Endothelial cell of umbilical vein (primary cell): Measurements from ENCODE around the gene WNT6. TPM values are rescaled to one million over a fixed set of nuclear protein-coding genes. Genes with fewer than 3 reads are reported as not detected.

ENCODE experiments used
- BruUV-seq: library from RNA; stranded (reverse); fragments of 400-500 nt; replicated peaks from 2 replicates; lab custom pipeline; 2021; lab: Mats Ljungman, UMichigan
- CTCF ChIA-PET: fragments of 300-600, 350-600 bp; sonication (Branson Sonifier 250); formaldehyde crosslinking; loops from one replicate; lab custom pipeline; 2021; ENCODE audit warnings: antibody characterized with exemption, inconsistent platforms; lab: Charles Lee
- POLR2A ChIA-PET: fragments of 300-600, 350-600 bp; sonication (Branson Sonifier 250); formaldehyde crosslinking; loops from one replicate; lab custom pipeline; 2021; ENCODE audit warnings: antibody characterized with exemption, inconsistent platforms; lab: Charles Lee
- DNase-seq: peaks from one replicate; pipeline ENCODE4 v3.0.0-alpha.2; 2011; ENCODE audit warnings: low read depth, low spot score
- FAIRE-seq: peaks from 2 replicates; lab custom pipeline; 2011; peaks lifted over from hg19 to GRCh38; lab: Jason Lieb, UNC
- H2AFZ ChIP-seq: 2 replicates; pipeline ENCODE4 v1.6.0; 2012; ENCODE audit warnings: low read depth, low read length, control low read depth, inconsistent platforms
- H3K27ac ChIP-seq: 2 replicates; pipeline ENCODE4 v1.5.1; 2011; ENCODE audit warnings: low read depth, mild to moderate bottlenecking, control low read depth, low read length, moderate library complexity; ENCODE audit not compliant: insufficient read depth
- H3K27me3 ChIP-seq, 2 experiments: 2 replicates each; pipeline versions ENCODE4 v1.6.0 to v1.6.1; 2011; ENCODE audit warnings: low read length in 2 of 2, mixed read lengths in 1 of 2; ENCODE audit not compliant: control insufficient read depth in 2 of 2, insufficient read depth in 2 of 2
- H3K36me3 ChIP-seq, 2 experiments: 2 replicates in 1 of 2; 3 replicates in 1 of 2; pipeline ENCODE4 v1.5.1; 2011; ENCODE audit warnings: low read length in 2 of 2, mild to moderate bottlenecking in 1 of 2, moderate library complexity in 1 of 2; ENCODE audit not compliant: control insufficient read depth in 2 of 2, insufficient read depth in 2 of 2; ENCODE audit errors: extremely low read depth in 1 of 2
- H3K4me1 ChIP-seq: 3 replicates; pipeline ENCODE4 v1.5.1; 2011; ENCODE audit warnings: mild to moderate bottlenecking, low read length; ENCODE audit not compliant: control insufficient read depth, insufficient read depth; ENCODE audit errors: extremely low read depth
- H3K4me2 ChIP-seq: 2 replicates; pipeline ENCODE4 v1.6.1; 2011; ENCODE audit warnings: low read length, control low read depth, mixed read lengths; ENCODE audit not compliant: insufficient read depth
- H3K4me3 ChIP-seq, 3 experiments: fragments of 200-600 bp in 1 of 3; sonication (generic), shearing (Covaris generic) in 1 of 3; replicated peaks in 1 of 3; 2 replicates each; pipeline ENCODE4 v1.5.1; 2011 to 2016; ENCODE audit warnings: control low read depth in 3 of 3, low read length in 3 of 3, mild to moderate bottlenecking in 2 of 3, inconsistent platforms in 1 of 3, low read depth in 1 of 3, moderate library complexity in 1 of 3; ENCODE audit not compliant: insufficient read depth in 1 of 3
- H3K79me2 ChIP-seq: 2 replicates; pipeline ENCODE4 v1.6.0; 2012; ENCODE audit warnings: low read length, inconsistent platforms; ENCODE audit not compliant: control insufficient read depth, insufficient read depth
- H3K9ac ChIP-seq: replicated peaks from 2 replicates; pipeline ENCODE3; 2011; ENCODE audit warnings: low read length, control low read depth; ENCODE audit not compliant: insufficient read depth; ENCODE audit errors: extremely low read depth
- H3K9me1 ChIP-seq: replicated peaks from 3 replicates; pipeline ENCODE4 v1.6.0; 2011; ENCODE audit warnings: mild to moderate bottlenecking, low read length; ENCODE audit not compliant: control insufficient read depth, insufficient read depth; ENCODE audit errors: extremely low read depth
- H3K9me3 ChIP-seq: replicated peaks from 2 replicates; pipeline ENCODE4 v1.5.1; 2012; ENCODE audit warnings: low read length, inconsistent platforms; ENCODE audit not compliant: control insufficient read depth, insufficient read depth
- H4K20me1 ChIP-seq: replicated peaks from 2 replicates; pipeline ENCODE3; 2011; ENCODE audit warnings: mild to moderate bottlenecking, low read length; ENCODE audit not compliant: control insufficient read depth, insufficient read depth; ENCODE audit errors: extremely low read depth
- FOS ChIP-seq: IDR thresholded peaks from 2 replicates; pipeline ENCODE4 v1.6.1; 2011; ENCODE audit warnings: mild to moderate bottlenecking, low read length, moderate library complexity, borderline replicate concordance; ENCODE audit not compliant: insufficient read depth
- GATA2 ChIP-seq: IDR thresholded peaks from 2 replicates; pipeline ENCODE4 v1.7.0; 2011; ENCODE audit warnings: low read depth, mild to moderate bottlenecking, moderate library complexity, mixed read lengths, low read length; ENCODE audit not compliant: insufficient read length, insufficient read depth
- JUN ChIP-seq: IDR thresholded peaks from 2 replicates; pipeline ENCODE4 v1.6.1; 2011; ENCODE audit warnings: borderline replicate concordance, low read depth; ENCODE audit not compliant: insufficient read length, insufficient read depth
- MYC ChIP-seq: IDR thresholded peaks from one replicate; pipeline ENCODE4 v1.6.1; 2011; ENCODE audit warnings: mild to moderate bottlenecking, low read depth, low read length
- POLR2A ChIP-seq: IDR thresholded peaks from 2 replicates; pipeline ENCODE4 v1.6.1; 2012; ENCODE audit warnings: low read depth, mild to moderate bottlenecking, control low read depth, low read length
- POLR2AphosphoS5 ChIP-seq: IDR thresholded peaks from 2 replicates; pipeline ENCODE4 v1.6.1; 2012; ENCODE audit warnings: low read depth, mild to moderate bottlenecking, control low read depth, low read length, moderate library complexity; ENCODE audit not compliant: insufficient read depth
- dilution Hi-C: fragments of 300-500 bp; cut with MboI; formaldehyde crosslinking; loops from one replicate; pipeline ENCODE4 v1.15.0; 2019; ENCODE audit warnings: low sequenced_read_pairs; ENCODE audit not compliant: extremely low pct_ligation_motif_present
- intact Hi-C: fragments of 100-400 bp; cut with micrococcal nuclease; formaldehyde crosslinking; loops from one replicate; pipeline ENCODE4 v1.10.0; 2022
- polyA plus RNA-seq, 4 experiments: library from polyadenylated mRNA; depleted of rRNA in 3 of 4; stranded (reverse) in 3 of 4; unstranded in 1 of 4; fragments of >200 nt; gene quantifications; 2 replicates each; pipeline versions ENCODE4 v1.2.1 to v1.2.3, GENCODE V29; 2011 to 2012; ENCODE audit warnings: missing spikeins in 1 of 4
- total RNA-seq: library from RNA; stranded (reverse); gene quantifications from 2 replicates; pipeline ENCODE4 v1.2.3, GENCODE V29; 2021
- TF ChIP-seq, protein P1 (sequence below), 2 donors: IDR thresholded peaks; 1 replicate in 1 of 2; 2 replicates in 1 of 2; pipeline ENCODE4 v1.5.1; 2011; ENCODE audit warnings: low read length in 2 of 2, mild to moderate bottlenecking in 2 of 2, moderate library complexity in 2 of 2, control low read depth in 1 of 2, inconsistent platforms in 1 of 2, low read depth in 1 of 2; ENCODE audit not compliant: insufficient read depth in 1 of 2; ENCODE audit errors: extremely low read depth in 1 of 2
- TF ChIP-seq, protein P2 (sequence below): IDR thresholded peaks from 2 replicates; pipeline ENCODE4 v1.6.1; 2011; ENCODE audit not compliant: insufficient read depth, insufficient read length

The WNT6 gene
- total and polyA plus RNA-seq, 2 donors (not counting 3 experiments of a cell fraction or from before 2014, with no cell fraction given): not detected

DNA sequence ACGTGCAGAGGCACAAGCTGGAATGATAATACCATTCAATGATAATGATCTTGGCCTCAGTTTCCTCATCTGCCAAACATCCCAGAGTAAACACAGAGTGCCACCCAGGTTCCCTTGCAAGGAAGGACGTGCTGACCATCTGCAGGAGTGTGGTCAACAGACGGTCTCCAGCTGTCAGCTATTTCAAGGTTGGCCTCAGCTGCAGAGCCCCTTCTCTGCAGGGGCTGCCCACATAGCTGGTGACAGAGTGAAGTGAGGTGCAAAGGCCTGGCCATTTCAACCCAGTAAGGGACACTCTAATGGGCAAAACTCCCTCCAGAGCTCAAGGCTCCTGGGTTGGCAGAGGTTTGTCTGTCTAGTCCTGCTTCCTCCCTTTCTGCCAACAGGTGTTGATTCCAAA lies 8.3 kb upstream of the WNT6 start:
- Histone ChIP-seq H3K36me3 (no peaks in the 10 kb centered on the region), H3K9me3 (no peaks in the 10 kb centered on the region), H3K27me3 (peaks cover 32 to 35% of the 10 kb centered on the region in 2 experiments), H4K20me1 (no peaks in the 10 kb centered on the region), H3K4me1 (no peaks in the 10 kb centered on the region), H3K9ac (no peak overlapping the region), H3K9me1 (no peaks in the 10 kb centered on the region), H3K4me2 (no peak overlapping the region), H3K4me3 (no peak overlapping the region), H3K27ac (no peak overlapping the region), H3K79me2 (no peaks in the 10 kb centered on the region), H2AFZ (no peak overlapping the region)
- no TSS peak for BruUV-seq
- CTCF ChIA-PET: interaction anchor here (0.7 to 4.6 kb wide), 14 partner anchors 12 to 303 kb away, joined by 3 to 49 read pairs (median 5); no protein-coding TSS in a partner anchor
- intact Hi-C loops (loop anchor here (5.0 kb wide), 2 partner anchors 131 to 306 kb away; no protein-coding TSS in a partner anchor), dilution Hi-C loops (no loop called here)
- no peak for DNase-seq
- FAIRE-seq: no peak
- TF ChIP-seq, protein P1, sequence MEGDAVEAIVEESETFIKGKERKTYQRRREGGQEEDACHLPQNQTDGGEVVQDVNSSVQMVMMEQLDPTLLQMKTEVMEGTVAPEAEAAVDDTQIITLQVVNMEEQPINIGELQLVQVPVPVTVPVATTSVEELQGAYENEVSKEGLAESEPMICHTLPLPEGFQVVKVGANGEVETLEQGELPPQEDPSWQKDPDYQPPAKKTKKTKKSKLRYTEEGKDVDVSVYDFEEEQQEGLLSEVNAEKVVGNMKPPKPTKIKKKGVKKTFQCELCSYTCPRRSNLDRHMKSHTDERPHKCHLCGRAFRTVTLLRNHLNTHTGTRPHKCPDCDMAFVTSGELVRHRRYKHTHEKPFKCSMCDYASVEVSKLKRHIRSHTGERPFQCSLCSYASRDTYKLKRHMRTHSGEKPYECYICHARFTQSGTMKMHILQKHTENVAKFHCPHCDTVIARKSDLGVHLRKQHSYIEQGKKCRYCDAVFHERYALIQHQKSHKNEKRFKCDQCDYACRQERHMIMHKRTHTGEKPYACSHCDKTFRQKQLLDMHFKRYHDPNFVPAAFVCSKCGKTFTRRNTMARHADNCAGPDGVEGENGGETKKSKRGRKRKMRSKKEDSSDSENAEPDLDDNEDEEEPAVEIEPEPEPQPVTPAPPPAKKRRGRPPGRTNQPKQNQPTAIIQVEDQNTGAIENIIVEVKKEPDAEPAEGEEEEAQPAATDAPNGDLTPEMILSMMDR (IDR thresholded peaks at IDR 0.05; ENCODE audit: extremely low read depth in 1 of 2, insufficient read depth in 1 of 2, low read depth in 1 of 2, low read length in 2 of 2): no peak
- no peak for TF ChIP-seq GATA2
- TF ChIP-seq JUN: no peak
- TF ChIP-seq, protein P2, sequence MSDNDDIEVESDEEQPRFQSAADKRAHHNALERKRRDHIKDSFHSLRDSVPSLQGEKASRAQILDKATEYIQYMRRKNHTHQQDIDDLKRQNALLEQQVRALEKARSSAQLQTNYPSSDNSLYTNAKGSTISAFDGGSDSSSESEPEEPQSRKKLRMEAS: no peak
- no peak for TF ChIP-seq MYC
- TF ChIP-seq FOS: no peak
- no peak for TF ChIP-seq POLR2AphosphoS5
- TF ChIP-seq POLR2A: no peak
- POLR2A ChIA-PET: no interaction called here
